Dedifferentiated amniotic fluid mesenchymal stem cell (primary cell): ENCODE results near the gene SHMT2.
"Not testable (repeated sequence)": the region's sequence is repeated elsewhere in the genome, so short reads cannot be mapped to it uniquely, and the experiment has no call there.

ENCODE experiments used
- DNase-seq: peaks from one replicate; pipeline ENCODE4 v3.0.0-alpha.2; 2016; ENCODE audit errors: extremely low spot score

SHMT2 gene

GRCh38 chr12:57263096-57263495, 33.6 kb downstream of the SHMT2 start:
- DNase-seq, result no peak

DNA sequence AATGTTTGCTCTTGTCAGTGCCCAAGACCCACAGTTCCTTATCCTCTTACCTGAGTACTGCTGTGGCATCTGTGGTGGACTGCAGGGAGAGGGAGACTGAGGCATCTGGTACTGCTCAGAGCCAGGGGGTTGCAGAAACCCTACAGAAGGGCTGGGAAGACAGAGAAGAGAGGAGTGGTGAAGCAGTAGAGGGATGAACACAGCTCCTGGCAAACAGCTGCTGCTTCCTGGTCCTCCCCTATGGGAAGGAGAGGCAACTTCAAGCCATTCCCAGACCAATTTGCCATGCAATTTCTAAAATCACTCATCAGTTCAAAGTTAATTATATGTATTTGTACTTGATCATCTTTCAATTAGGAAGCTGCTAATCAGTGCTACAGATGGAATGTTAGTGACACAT, 37.2 kb downstream of the SHMT2 start:
- no peak for DNase-seq

- no peak for DNase-seq
These were observed 38.8 kb downstream of the SHMT2 start for GRCh38 chr12:57268264-57268663.

DNA sequence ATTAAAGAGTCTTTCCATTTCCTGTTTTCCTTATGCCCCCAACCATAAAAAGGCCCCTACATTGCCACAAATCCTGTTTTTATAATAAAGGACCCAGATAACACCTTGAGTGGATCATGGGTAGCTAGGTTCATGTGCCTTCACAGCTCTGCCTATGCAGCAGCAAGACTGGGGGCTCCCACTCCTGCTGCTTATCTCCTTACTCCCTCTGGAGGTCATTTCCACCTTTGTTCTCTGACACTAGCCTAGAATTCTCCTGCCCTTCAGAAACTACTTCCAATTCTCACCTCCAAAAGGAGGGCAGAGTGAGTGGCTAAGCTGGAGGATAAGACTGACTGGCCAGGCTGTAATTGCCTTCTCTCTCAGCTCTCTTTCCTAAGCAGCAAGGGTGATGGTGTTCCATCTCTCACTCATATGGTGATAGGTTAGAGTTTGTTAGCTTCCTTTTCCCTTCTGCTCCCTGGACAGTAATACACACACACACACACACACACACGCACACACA, 41.5 kb downstream of the SHMT2 start:
- DNase-seq, result no peak

- DNase-seq, result no peak
These were observed 43.0 kb downstream of the SHMT2 start for GRCh38 chr12:57272337-57273151.

GRCh38 chr12:57273516-57273915, 44.0 kb downstream of the SHMT2 start:
- DNase-seq, result no peak

DNA sequence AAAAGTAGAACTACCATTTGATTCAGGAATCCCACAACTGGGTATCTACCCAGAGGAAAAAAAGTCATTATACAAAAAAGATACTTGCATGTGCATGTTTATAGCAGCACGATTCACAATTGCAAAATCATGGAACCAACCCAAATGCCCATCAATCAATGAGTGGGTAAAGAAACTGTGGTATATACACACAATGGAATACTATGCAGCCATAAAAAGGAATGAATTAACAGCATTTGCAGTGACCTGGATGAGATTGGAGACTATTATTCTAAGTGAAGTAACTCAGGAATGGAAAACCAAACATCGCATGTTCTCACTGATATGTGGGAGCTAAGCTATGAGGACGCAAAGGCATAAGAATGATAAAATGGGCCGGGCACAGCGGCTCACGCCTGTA, 46.7 kb downstream of the SHMT2 start:
- DNase-seq, result not testable (repeated sequence)

GRCh38 chr12:57276935-57277563, 47.5 kb downstream of the SHMT2 start:
- peak; percentile 31 for DNase-seq

DNA sequence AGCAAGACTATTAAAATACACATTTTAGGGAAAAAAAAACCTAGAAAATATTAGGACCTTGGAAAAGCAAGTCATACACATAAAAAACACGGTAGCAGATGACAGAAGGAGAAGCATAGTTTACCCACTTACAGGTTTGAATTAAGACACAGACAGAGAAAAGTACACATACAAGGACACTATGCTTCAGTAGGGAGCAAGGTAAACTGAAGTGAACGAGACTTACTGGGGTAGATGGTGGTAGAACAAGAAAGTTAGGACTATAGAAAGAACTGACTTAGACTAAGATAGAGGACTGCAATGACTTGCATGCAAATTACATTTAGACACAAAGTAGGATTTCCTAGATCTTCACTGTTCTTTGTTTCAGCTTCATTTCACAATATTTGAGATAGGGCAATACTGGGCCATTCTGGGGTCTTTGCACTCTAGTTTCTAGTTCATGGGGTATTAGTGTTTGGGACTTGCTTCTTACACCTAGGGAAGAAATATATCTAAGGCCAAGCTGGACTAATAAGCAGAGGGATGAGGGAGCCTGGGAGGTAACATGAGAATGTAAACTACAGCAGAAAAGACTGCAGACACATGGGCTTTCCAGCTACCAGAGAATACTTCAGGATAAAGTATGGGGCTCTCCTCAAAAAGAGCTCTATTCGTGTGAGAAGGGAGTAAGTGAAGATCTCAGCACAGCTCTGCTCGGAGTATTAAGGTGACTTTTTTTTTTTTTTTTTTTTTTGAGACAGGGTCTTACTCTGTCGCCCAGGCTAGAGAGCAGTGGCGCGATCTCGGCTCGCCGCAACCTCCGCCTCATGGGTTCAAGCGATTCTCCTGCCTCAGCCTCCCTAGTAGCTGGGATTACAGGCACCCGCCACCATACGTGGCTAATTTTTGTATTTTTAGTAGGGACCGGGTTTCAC, 49.2 kb downstream of the SHMT2 start:
- no peak for DNase-seq

GRCh38 chr12:57280211-57281062, 50.9 kb downstream of the SHMT2 start:
- peak; percentile 82 for DNase-seq

DNA sequence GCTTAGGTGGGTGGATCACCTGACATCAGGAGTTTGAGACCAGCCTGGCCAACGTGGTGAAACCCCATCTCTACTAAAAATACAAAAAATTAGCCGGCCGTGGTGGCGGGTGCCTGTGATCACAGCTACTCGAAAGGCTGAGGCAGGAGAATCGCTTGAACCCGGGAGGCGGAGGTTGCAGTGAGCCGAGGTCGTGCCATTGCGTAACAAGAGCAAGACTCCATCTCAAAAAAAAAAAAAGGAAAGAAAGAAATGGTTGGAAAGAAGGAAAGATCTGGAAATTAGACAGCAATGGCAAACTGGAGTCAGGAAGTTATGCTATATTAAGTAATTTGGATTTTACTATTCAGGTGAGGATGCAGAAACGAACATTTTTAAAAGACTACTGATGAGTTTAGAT, 52.6 kb downstream of the SHMT2 start:
- not testable (repeated sequence) for DNase-seq
